GM23248 (cell line): Measurements from ENCODE around the gene GNAQ. TPM values are rescaled to one million over a fixed set of nuclear protein-coding genes. Genes with fewer than 3 reads are reported as not detected.
A peak's percentile ranks its signal among the peaks of the same experiment; 100 is the strongest.

Experiments used
- DNase-seq: peaks from one replicate; pipeline ENCODE4 v3.0.0-alpha.2; 2015
- H2AFZ ChIP-seq: fragments of 200-600 bp; sonication (generic); 2 replicates; pipeline ENCODE4 v1.6.1; 2016; ENCODE audit warnings: antibody characterized with exemption
- H3F3A ChIP-seq: fragments of 200-600 bp; sonication (generic); 2 replicates; pipeline ENCODE4 v1.6.1; 2016; ENCODE audit warnings: mild to moderate bottlenecking, antibody characterized with exemption, mixed run types; ENCODE audit not compliant: insufficient read depth
- H3K27ac ChIP-seq: fragments of 200-600 bp; sonication (generic); 2 replicates; pipeline ENCODE4 v1.5.1; 2016; ENCODE audit warnings: mild to moderate bottlenecking
- H3K27me3 ChIP-seq: fragments of 200-600 bp; sonication (generic); replicated peaks from 2 replicates; pipeline ENCODE4 v1.6.1; 2016; ENCODE audit warnings: mild to moderate bottlenecking; ENCODE audit not compliant: insufficient read depth
- H3K36me3 ChIP-seq: fragments of 200-600 bp; sonication (generic); 2 replicates; pipeline ENCODE4 v1.6.1; 2016; ENCODE audit warnings: low read depth, mild to moderate bottlenecking
- H3K4me1 ChIP-seq: fragments of 200-600 bp; sonication (generic); 2 replicates; pipeline ENCODE4 v1.6.1; 2016; ENCODE audit warnings: mild to moderate bottlenecking; ENCODE audit not compliant: insufficient read depth
- H3K4me2 ChIP-seq: fragments of 200-600 bp; sonication (generic); one replicate; pipeline ENCODE4 v1.6.1; 2016; ENCODE audit warnings: mild to moderate bottlenecking; ENCODE audit not compliant: unreplicated experiment
- H3K4me3 ChIP-seq: fragments of 200-600 bp; sonication (generic); 2 replicates; pipeline ENCODE4 v1.5.1; 2016; ENCODE audit warnings: mild to moderate bottlenecking
- H3K79me2 ChIP-seq: fragments of 200-600 bp; sonication (generic); 2 replicates; pipeline ENCODE4 v1.6.1; 2016; ENCODE audit warnings: mild to moderate bottlenecking; ENCODE audit not compliant: insufficient read depth
- H3K9ac ChIP-seq: fragments of 200-600 bp; sonication (generic); 2 replicates; pipeline ENCODE4 v1.6.1; 2016; ENCODE audit warnings: mild to moderate bottlenecking
- H3K9me2 ChIP-seq: fragments of 200-600 bp; sonication (generic); 2 replicates; pipeline ENCODE4 v1.6.1; 2016; ENCODE audit warnings: mixed run types, mild to moderate bottlenecking, moderate library complexity; ENCODE audit not compliant: insufficient read depth
- H3K9me3 ChIP-seq: fragments of 200-600 bp; sonication (generic); one replicate; pipeline ENCODE4 v1.6.1; 2017; ENCODE audit warnings: low read depth
- H4K20me1 ChIP-seq: fragments of 200-600 bp; sonication (generic); 2 replicates; pipeline ENCODE4 v1.6.0; 2016; ENCODE audit not compliant: insufficient read depth
- EZH2 ChIP-seq: fragments of 200-600 bp; sonication (generic); IDR thresholded peaks from 2 replicates; pipeline ENCODE4 v1.6.1; 2018; ENCODE audit warnings: antibody characterized with exemption, mild to moderate bottlenecking; ENCODE audit not compliant: insufficient read depth, poor library complexity, severe bottlenecking
- EZH2phosphoT487 ChIP-seq: fragments of 200-600 bp; sonication (generic); IDR thresholded peaks from 2 replicates; pipeline ENCODE4 v1.6.1; 2018; ENCODE audit warnings: antibody characterized with exemption, moderate library complexity, mild to moderate bottlenecking, low read depth; ENCODE audit not compliant: insufficient read depth
- WGBS, 2 experiments: methylation state at CpG; one replicate each; pipeline ENCODE4 v1.1.6; 2015 to 2017; ENCODE audit warnings: low lambda C conversion rate in 2 of 2, low coverage in 1 of 2; ENCODE audit errors: missing lambda C conversion rate in 2 of 2; 5-methylcytosine and 5-hydroxymethylcytosine counted together
- in situ Hi-C: fragments of 300-500 bp; cut with MboI; formaldehyde crosslinking; loops from 2 replicates; pipeline ENCODE4 v1.15.0; 2020
- polyA plus RNA-seq: library from polyadenylated mRNA; unstranded; fragments of >200 nt; fragmentation: Nextera tagmentation; extraction: Ambion mirVana; gene quantifications from 2 replicates; pipeline ENCODE4 v1.2.1, GENCODE V29; 2016
- total RNA-seq: library from RNA; depleted of rRNA; stranded (reverse); fragments of >200 nt; shearing (Covaris generic); gene quantifications from 2 replicates; pipeline ENCODE4 v1.2.3, GENCODE V29; 2014

Gene GNAQ
- total and polyA plus RNA-seq, 2 experiments from 2014 or later: 11.5 to 32.7 TPM

- Histone ChIP-seq H3K27ac (peak overlapping the region; percentile 21), H3F3A (no peaks in the 10 kb centered on the region), H3K9me3 (no peaks in the 10 kb centered on the region), H4K20me1 (no peaks in the 10 kb centered on the region), H2AFZ (peak overlapping the region; percentile 85), H3K4me2 (peak overlapping the region; percentile 77), H3K9me2 (no peaks in the 10 kb centered on the region), H3K9ac (peak overlapping the region; percentile 35; the same call in 1 of the 2 replicates), H3K79me2 (peaks cover 12% of the 10 kb centered on the region), H3K4me1 (peaks cover 9% of the 10 kb centered on the region; the same call in 1 of the 2 replicates), H3K27me3 (no peaks in the 10 kb centered on the region), H3K36me3 (no peaks in the 10 kb centered on the region), H3K4me3 (peak overlapping the region; percentile 28; the same call in 1 of the 2 replicates)
- TF ChIP-seq EZH2 (no peak), EZH2phosphoT487 (no peak)
- DNase-seq: peak; percentile 84
- in situ Hi-C loops: loop anchor here (10.0 kb wide), 1 partner anchor 591 kb away; no protein-coding TSS in a partner anchor
- WGBS, 2 experiments: 14 to 15% methylated on average over 10 of the region's 10 CpGs
These were observed 3.9 kb upstream of the GNAQ start for GRCh38 chr9:78035383-78035993.

- no peak overlapping the region for H3K27ac ChIP-seq
- H3K27me3 ChIP-seq: no peaks in the 10 kb centered on the region
- no peaks in the 10 kb centered on the region for H3K36me3 ChIP-seq
- no peak for DNase-seq
- no peak overlapping the region for H2AFZ ChIP-seq
- WGBS, 2 experiments: 83 to 89% methylated on average over 2 of the region's 2 CpGs
- H3K4me3 ChIP-seq: no peak overlapping the region
- H3K9me2 ChIP-seq: no peaks in the 10 kb centered on the region
- peaks cover 11% of the 10 kb centered on the region for H3K4me1 ChIP-seq
- in situ Hi-C loops: loop anchor here (10.0 kb wide), 1 partner anchor 589 kb away; no protein-coding TSS in a partner anchor
- TF ChIP-seq EZH2 (no peak), EZH2phosphoT487 (no peak)
- no peak overlapping the region for H3K4me2 ChIP-seq
- peaks cover 14% of the 10 kb centered on the region for H3F3A ChIP-seq
- H3K79me2 ChIP-seq: peaks cover 29% of the 10 kb centered on the region
- H3K9me3 ChIP-seq: no peaks in the 10 kb centered on the region
- H4K20me1 ChIP-seq: no peaks in the 10 kb centered on the region
- H3K9ac ChIP-seq: no peak overlapping the region
These were observed 2.3 kb upstream of the GNAQ start for GRCh38 chr9:78033870-78034269.

GRCh38 chr9:78032730-78033457 is 1.3 kb upstream of the GNAQ start:
- H3K9me3 ChIP-seq: no peaks in the 10 kb centered on the region
- peaks cover 17% of the 10 kb centered on the region for H3F3A ChIP-seq
- peak overlapping the region; percentile 90 for H3K4me3 ChIP-seq
- H3K27ac ChIP-seq: peak overlapping the region; percentile 91
- no peaks in the 10 kb centered on the region for H4K20me1 ChIP-seq
- H2AFZ ChIP-seq: peak overlapping the region; percentile 95
- no peaks in the 10 kb centered on the region for H3K36me3 ChIP-seq
- peak overlapping the region; percentile 96 for H3K4me2 ChIP-seq
- peaks cover 38% of the 10 kb centered on the region for H3K79me2 ChIP-seq
- peak overlapping the region; percentile 93 for H3K9ac ChIP-seq
- no peak for DNase-seq
- H3K4me1 ChIP-seq: peaks cover 21% of the 10 kb centered on the region
- in situ Hi-C loops: loop anchor here (10.0 kb wide), 1 partner anchor 588 kb away; no protein-coding TSS in a partner anchor
- WGBS, 2 experiments: 79% methylated on average over 14 of the region's 14 CpGs
- TF ChIP-seq EZH2phosphoT487: no peak
- TF ChIP-seq EZH2: no peak
- H3K27me3 ChIP-seq: no peaks in the 10 kb centered on the region
- H3K9me2 ChIP-seq: no peaks in the 10 kb centered on the region

GRCh38 chr9:78031893-78032729 is 500 bp upstream of the GNAQ start:
- TF ChIP-seq EZH2phosphoT487 (no peak), EZH2 (no peak)
- no peaks in the 10 kb centered on the region for H3K27me3 ChIP-seq
- peak overlapping the region; percentile 90 for H3K4me3 ChIP-seq
- H2AFZ ChIP-seq: peak overlapping the region; percentile 95
- peak overlapping the region; percentile 91 for H3K27ac ChIP-seq
- WGBS, 2 experiments: 1 to 2% methylated on average over 64 to 69 of the region's 95 CpGs
- peak; percentile 94 for DNase-seq
- in situ Hi-C loops: loop anchor here (10.0 kb wide), 1 partner anchor 587 kb away; no protein-coding TSS in a partner anchor
- peaks cover 46% of the 10 kb centered on the region for H3K79me2 ChIP-seq
- peaks cover 17% of the 10 kb centered on the region for H3F3A ChIP-seq
- H4K20me1 ChIP-seq: no peaks in the 10 kb centered on the region
- no peaks in the 10 kb centered on the region for H3K9me2 ChIP-seq
- peak overlapping the region; percentile 96 for H3K4me2 ChIP-seq
- no peaks in the 10 kb centered on the region for H3K9me3 ChIP-seq
- H3K9ac ChIP-seq: peak overlapping the region; percentile 93
- peaks cover 26% of the 10 kb centered on the region for H3K4me1 ChIP-seq
- no peaks in the 10 kb centered on the region for H3K36me3 ChIP-seq
